ENCODE data around the gene PRSS38. TPM values are rescaled to one million over a fixed set of nuclear protein-coding genes. Genes with fewer than 3 reads are reported as not detected.
"Not testable (repeated sequence)": the region's sequence is repeated elsewhere in the genome, so short reads cannot be mapped to it uniquely, and the experiment has no call there.

The PRSS38 gene
- polyA plus RNA-seq, 2 of the 4 experiments (the other 2 are of a cell fraction), result not detected

- peak in 1 of 2 experiments; percentile 30; a peak in 2 of 6 replicates for ATAC-seq
- no peak for DNase-seq (ENCODE audit: low read depth in 1 of 2, low spot score in 1 of 2)
- no peak for FAIRE-seq
- Histone ChIP-seq H3K4me3 (no peak overlapping the region), H3K4me1 (no peaks in the 10 kb centered on the region), H3K27ac (no peak overlapping the region), H3K9me3 (peaks cover 3% of the 10 kb centered on the region), H3K4me2 (no peak overlapping the region)
- TF ChIP-seq KDM1A (IDR thresholded peaks at IDR 0.05; ENCODE audit: low read depth) (no peak), USF2 (IDR thresholded peaks at IDR 0.05) (no peak), HOXB5 (CRISPR knock-in tag; IDR thresholded peaks at IDR 0.05) (no peak), RCOR1 (IDR thresholded peaks at IDR 0.05; ENCODE audit: low read depth, low read length) (no peak), RAD21 (conservative IDR thresholded peaks at IDR 0.05 in 1 of 2, IDR thresholded peaks at IDR 0.05 in 1 of 2) (no peak), CBX2 (IDR thresholded peaks at IDR 0.05; ENCODE audit: borderline replicate concordance, low read depth) (no peak)
- CTCF ChIA-PET, result no interaction called here
- 21% methylated on average over 5 of the region's 5 CpGs for WGBS (ENCODE audit: missing lambda C conversion rate)
- POLR2A ChIA-PET, result no interaction called here
These were observed 54.4 kb downstream of the PRSS38 start for GRCh38 chr1:227869851-227870305.

- WGBS (ENCODE audit: missing lambda C conversion rate), result 29% methylated on average over 3 of the region's 3 CpGs
- CTCF ChIA-PET, result no interaction called here
- FAIRE-seq, result no peak
These were observed 54.9 kb downstream of the PRSS38 start for GRCh38 chr1:227870366-227870765.

GRCh38 chr1:227871892-227872291, 56.4 kb downstream of the PRSS38 start:
- H3K27ac ChIP-seq; H3K4me3 ChIP-seq; H3K4me2 ChIP-seq; ATAC-seq; H3K9me3 ChIP-seq; DNase-seq (ENCODE audit: low read depth in 1 of 2, low spot score in 1 of 2); H3K4me1 ChIP-seq; POLR2A ChIA-PET; FAIRE-seq: not testable (repeated sequence)
- WGBS (ENCODE audit: missing lambda C conversion rate), result 4% methylated on average over 5 of the region's 5 CpGs
- CTCF ChIA-PET, result interaction anchor here (0.6 kb wide), 1 partner anchor 82 kb away, joined by 3 read pairs; no protein-coding TSS in a partner anchor

More at GRCh38 chr1:227870366-227870765, 54.9 kb downstream of the PRSS38 start:
- Histone ChIP-seq H3K4me1 (no peaks in the 10 kb centered on the region), H3K4me3 (no peak overlapping the region), H3K27ac (no peak overlapping the region), H3K9me3 (peaks cover 2% of the 10 kb centered on the region; the same call in 2 of the 3 replicates), H3K4me2 (no peak overlapping the region)
- DNase-seq (ENCODE audit: low read depth in 1 of 2, low spot score in 1 of 2) (no peak), ATAC-seq (no peak)
- POLR2A ChIA-PET, result no interaction called here
- TF ChIP-seq JUN (IDR thresholded peaks at IDR 0.05) (no peak), PHF8 (IDR thresholded peaks at IDR 0.05; ENCODE audit: borderline replicate concordance, low read depth) (no peak), MAFK (IDR thresholded peaks at IDR 0.05; ENCODE audit: partially characterized antibody) (no peak), JUNB (IDR thresholded peaks at IDR 0.05) (no peak), E2F6 (IDR thresholded peaks at IDR 0.05; ENCODE audit: borderline replicate concordance, low read depth) (no peak), EHMT2 (IDR thresholded peaks at IDR 0.05; ENCODE audit: low read depth) (no peak), POLR2AphosphoS2 (conservative IDR thresholded peaks at IDR 0.05; ENCODE audit: low read length) (no peak), MAX (IDR thresholded peaks at IDR 0.05) (no peak), REST (IDR thresholded peaks at IDR 0.05) (no peak), MYC (IDR thresholded peaks at IDR 0.05; ENCODE audit: borderline replicate concordance, low read length) (no peak), BHLHE40 (IDR thresholded peaks at IDR 0.05; ENCODE audit: low read depth, low read length) (no peak), PBX3 (IDR thresholded peaks at IDR 0.05) (no peak)

- H3K4me1 ChIP-seq; CTCF ChIA-PET; H3K27ac ChIP-seq; POLR2A ChIA-PET; H3K9me3 ChIP-seq; DNase-seq (ENCODE audit: low read depth in 1 of 2, low spot score in 1 of 2); H3K4me2 ChIP-seq; ATAC-seq; H3K4me3 ChIP-seq; FAIRE-seq: not testable (repeated sequence)
- 3% methylated on average over 3 of the region's 3 CpGs for WGBS (ENCODE audit: missing lambda C conversion rate)
These were observed 62.3 kb downstream of the PRSS38 start for GRCh38 chr1:227877810-227878209.
